Breast epithelium (tissue), 3 donors: ENCODE data around the gene LYAR.

Source experiments
- CTCF ChIP-seq, 3 donors: fragments of 450-650 bp; IDR thresholded peaks; one replicate each; pipeline ENCODE4 v1.5.1; 2016 to 2017; ENCODE audit warnings: antibody characterized with exemption in 3 of 3, mild to moderate bottlenecking in 3 of 3, moderate library complexity in 3 of 3
- POLR2AphosphoS5 ChIP-seq, 3 donors: sonication (generic); formaldehyde crosslinking; IDR thresholded peaks; one replicate each; pipeline ENCODE4 v1.6.1; 2017; ENCODE audit warnings: antibody characterized with exemption in 3 of 3

GRCh38 chr4:4226606-4227438, 63.1 kb downstream of the LYAR start, which contains the start of gene OTOP1:
- no peak for TF ChIP-seq CTCF (IDR thresholded peaks at IDR 0.05)
- TF ChIP-seq POLR2AphosphoS5 (IDR thresholded peaks at IDR 0.05): no peak
